GM11168 (cell line): ENCODE measurements around the gene PBX4.

ENCODE experiments used
- in situ Hi-C: fragments of 300-500 bp; cut with MboI; formaldehyde crosslinking; loops from one replicate; pipeline ENCODE4 v1.12.0; 2022; ENCODE audit warnings: low sequenced_read_pairs; ENCODE audit not compliant: unreplicated experiment

Gene PBX4

DNA sequence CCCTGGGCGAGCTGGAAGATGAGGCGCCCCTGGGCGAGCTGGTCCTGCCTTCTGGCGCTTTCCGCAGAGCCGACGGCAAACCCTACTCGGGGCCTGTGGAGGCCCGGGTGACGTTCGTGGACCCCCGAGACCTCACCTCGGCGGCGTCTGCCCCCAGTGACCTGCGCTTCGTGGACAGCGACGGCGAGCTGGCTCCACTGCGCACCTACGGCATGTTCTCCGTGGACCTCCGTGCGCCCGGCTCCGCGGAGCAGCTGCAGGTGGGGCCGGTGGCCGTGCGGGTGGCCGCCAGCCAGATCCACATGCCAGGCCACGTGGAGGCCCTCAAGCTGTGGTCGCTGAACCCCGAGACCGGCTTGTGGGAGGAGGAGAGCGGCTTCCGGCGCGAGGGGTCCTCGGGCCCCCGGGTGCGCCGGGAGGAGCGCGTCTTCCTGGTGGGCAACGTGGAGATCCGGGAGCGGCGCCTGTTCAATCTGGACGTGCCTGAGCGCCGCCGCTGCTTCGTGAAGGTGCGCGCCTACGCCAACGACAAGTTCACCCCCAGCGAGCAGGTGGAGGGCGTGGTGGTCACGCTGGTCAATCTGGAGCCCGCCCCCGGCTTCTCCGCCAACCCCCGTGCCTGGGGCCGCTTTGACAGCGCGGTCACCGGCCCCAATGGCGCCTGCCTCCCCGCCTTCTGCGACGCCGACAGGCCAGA is 74.1 kb downstream of the PBX4 start:
- in situ Hi-C loops, result loop anchor here (25.0 kb wide), 1 partner anchor 243 kb away; no protein-coding TSS in a partner anchor

DNA sequence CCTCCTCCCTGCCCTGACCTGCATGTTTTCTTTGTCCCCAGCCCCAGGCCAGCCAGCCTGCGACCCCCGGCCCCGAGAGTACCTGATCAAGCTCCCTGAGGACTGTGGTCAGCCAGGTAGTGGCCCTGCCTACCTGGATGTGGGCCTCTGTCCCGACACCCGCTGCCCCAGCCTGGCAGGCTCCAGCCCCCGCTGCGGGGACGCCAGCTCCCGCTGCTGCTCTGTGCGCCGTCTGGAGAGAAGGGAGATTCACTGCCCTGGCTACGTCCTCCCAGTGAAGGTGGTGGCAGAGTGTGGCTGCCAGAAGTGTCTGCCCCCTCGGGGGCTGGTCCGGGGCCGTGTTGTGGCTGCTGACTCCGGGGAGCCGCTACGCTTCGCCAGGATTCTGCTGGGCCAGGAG is 74.8 kb downstream of the PBX4 start:
- in situ Hi-C loops, result loop anchor here (25.0 kb wide), 1 partner anchor 244 kb away; no protein-coding TSS in a partner anchor

DNA sequence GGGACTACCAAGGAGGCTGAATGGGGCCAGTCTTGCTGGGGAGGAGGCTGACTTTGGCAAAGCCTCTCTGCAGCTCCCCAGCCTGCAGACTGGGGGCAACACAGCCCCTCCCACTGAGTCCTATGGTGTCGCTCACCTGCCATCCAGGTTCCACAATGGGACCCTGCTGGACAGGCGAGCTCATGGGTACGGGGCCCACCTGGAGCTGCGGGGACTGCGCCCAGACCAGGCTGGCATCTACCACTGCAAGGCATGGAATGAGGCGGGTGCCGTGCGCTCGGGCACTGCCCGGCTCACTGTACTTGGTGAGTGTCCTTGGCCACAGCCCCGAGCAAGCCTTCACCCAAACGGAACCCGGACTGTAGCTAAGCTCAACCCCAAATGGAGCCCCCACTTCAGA is 75.4 kb downstream of the PBX4 start:
- in situ Hi-C loops, result loop anchor here (25.0 kb wide), 1 partner anchor 244 kb away; no protein-coding TSS in a partner anchor

DNA sequence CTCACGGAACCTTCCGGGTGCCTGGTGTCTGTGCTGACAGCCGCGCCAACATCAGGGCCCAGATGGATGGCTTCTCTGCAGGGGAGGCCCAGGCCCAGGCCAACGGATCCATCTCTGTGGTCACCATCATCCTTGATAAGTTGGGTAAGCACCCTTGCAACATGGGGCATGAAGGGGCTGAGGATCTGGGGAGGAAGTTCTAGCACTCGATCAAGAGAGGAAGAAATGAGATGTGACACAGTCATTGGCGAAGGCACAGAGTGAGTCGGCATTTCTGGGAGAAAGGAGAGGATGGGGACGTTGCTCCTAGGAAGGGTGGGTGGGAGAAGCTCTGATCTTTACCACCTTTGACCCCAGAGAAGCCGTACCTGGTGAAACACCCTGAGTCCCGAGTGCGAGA is 76.0 kb downstream of the PBX4 start:
- in situ Hi-C loops, result loop anchor here (25.0 kb wide), 1 partner anchor 245 kb away; no protein-coding TSS in a partner anchor

DNA sequence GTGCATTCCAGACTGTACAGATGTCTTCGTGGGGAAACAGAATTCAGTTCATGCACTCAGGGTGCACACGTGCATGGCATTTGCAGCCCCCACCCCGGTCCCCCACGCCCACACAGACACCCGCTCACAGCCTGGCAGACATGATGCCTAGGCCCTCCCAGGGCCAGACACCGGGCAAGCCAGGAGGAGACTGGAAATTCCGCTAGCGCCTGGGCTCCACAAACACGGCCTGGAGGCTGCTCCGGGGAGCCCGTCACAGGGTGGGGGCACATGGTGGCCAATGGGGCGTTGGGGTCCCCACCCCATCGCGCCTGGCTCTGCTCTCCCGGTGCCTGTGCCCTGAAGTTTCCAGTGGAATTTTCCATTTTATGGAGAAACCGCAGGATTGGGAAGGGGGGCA is 76.9 kb downstream of the PBX4 start:
- in situ Hi-C loops, result loop anchor here (25.0 kb wide), 1 partner anchor 246 kb away; no protein-coding TSS in a partner anchor

DNA sequence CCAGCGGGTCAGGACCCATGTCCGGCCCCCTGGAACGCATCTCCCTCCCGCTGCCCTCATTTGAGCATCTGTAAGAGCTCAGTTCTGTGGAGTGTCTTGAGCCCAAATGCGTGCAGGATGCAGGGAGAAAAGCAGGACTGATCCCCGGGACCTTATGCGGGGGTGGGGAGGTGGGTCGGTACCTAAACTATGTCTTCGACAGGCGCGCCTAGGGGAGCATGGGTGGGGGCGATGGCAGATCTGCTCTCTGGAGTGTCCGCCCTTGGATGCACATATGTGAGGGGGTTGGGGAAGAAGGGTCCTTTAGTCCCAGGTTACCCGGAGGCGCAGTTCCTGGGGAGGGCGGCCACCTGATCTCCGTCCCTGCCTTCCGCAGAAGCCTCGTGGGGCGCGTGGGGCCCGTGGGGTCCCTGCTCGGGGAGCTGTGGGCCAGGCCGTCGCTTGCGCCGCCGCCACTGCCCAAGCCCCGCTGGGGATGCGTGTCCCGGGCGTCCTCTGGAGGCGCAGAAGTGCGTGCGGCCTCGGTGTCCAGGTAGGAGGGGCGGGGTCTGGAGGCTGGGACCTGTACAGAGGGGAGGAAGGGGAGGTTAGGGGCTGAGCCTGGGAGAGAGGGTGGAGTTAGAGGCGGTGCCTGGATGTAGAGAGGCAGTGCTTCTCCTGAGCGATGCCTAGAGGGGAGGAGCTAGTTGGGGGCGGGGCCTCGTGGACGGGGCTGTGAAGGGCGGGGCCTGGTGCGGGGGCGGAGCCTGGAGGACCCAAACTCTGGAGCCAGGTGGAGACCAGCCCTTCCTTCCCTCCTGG is 77.6 kb downstream of the PBX4 start:
- in situ Hi-C loops, result loop anchor here (25.0 kb wide), 1 partner anchor 246 kb away; no protein-coding TSS in a partner anchor

DNA sequence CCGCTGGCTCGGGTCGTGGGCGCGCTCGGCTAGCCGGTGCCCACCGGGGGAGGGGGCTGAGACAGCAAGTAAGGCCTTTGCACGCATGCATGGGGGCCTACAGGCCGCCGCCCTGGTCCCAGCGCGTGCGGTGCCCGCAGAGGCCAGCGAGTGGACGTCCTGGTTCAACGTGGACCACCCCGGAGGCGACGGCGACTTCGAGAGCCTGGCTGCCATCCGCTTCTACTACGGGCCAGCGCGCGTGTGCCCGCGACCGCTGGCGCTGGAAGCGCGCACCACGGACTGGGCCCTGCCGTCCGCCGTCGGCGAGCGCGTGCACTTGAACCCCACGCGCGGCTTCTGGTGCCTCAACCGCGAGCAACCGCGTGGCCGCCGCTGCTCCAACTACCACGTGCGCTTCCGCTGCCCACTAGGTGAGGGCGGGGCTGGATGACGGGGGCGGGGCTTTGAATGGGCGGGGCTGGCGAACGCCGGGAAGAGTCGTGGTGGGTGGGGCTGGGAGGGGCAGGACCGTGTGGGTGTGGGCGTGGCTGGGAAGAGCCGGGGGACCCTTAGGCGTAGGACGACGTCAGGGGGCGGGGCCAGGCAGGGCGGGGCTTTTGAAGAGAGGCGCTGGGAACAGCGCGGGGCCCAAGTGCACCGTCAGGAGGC is 78.3 kb downstream of the PBX4 start:
- in situ Hi-C loops, result loop anchor here (25.0 kb wide), 1 partner anchor 247 kb away; no protein-coding TSS in a partner anchor

DNA sequence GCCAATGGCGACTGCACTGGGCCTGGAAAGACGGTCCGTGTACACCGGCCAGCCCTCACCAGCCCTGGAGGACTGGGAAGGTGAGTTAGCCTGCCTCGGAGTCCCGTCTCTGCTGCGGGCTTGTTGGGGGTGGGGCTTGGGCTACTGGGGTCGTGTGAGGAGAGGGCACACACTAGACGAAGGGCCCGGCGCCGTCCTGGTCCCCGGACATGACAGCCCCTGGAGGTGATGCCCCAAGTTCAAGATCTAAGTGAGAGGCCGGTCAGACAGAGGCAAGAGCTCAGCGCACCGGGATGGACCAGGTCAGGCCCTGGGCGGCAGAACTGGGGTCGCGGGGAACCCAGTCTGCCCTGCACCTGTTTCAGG is 78.8 kb downstream of the PBX4 start:
- in situ Hi-C loops, result loop anchor here (25.0 kb wide), 1 partner anchor 248 kb away; no protein-coding TSS in a partner anchor

DNA sequence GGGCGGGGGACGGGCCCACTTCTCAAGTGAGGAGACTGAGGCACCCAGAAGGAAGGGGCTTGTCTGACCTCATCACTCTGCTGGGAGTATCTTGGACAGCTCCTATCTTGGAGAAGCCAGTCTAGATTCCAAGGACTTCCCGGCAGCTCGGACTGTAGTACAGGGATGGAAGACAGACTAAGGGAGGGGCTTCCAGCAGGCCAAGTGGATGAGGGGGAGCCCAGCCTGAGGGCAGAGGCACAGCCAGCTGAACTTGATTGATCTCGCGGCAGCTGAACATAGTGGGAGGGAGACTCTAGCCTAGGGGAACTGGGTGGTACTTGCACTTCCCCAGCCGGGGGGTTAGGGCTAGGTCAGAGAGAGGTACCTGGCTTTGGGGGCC is 79.7 kb downstream of the PBX4 start:
- in situ Hi-C loops, result loop anchor here (25.0 kb wide), 1 partner anchor 249 kb away; no protein-coding TSS in a partner anchor

DNA sequence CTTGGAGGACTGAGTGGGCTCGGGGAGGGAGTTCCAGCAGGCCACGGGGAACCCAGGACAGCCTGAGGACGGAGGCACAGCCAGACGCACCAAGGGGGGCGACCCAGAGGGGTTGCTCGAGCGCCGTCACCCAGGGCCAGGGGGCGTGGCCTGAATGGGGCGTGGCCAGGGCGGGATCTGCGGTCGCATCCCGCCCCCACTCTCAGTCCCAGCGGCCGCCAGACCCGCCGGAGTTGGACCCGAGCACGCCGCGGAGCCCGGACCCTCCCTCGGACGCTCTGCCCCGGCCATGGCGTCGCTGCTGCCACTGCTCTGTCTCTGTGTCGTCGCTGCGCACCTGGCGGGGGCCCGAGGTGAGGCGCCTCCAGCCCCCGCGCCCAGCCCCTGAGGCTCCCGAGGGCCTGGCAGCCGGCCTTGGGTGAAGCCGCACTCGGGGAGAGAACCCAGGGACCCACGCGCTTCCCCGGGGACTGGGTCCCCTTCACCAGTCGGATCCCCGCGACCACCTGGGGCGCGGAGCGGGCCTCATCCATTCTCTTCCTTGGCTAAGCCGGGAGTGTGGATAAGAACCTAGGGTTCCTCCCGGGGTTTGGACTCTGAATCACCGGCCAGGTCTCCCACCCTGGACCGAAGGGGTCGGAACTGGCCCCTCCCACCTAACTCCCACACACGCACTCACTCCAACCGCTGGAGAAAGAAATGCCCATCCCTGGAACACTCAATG is 80.3 kb downstream of the PBX4 start, which contains the start of gene CILP2:
Gene CILP2, plus strand, starts transcription at position 205 of the 724 bp plus-strand sequence. Its CDS starts 85 bp downstream, at position 290.
- in situ Hi-C loops, result loop anchor here (25.0 kb wide), 1 partner anchor 249 kb away; no protein-coding TSS in a partner anchor

DNA sequence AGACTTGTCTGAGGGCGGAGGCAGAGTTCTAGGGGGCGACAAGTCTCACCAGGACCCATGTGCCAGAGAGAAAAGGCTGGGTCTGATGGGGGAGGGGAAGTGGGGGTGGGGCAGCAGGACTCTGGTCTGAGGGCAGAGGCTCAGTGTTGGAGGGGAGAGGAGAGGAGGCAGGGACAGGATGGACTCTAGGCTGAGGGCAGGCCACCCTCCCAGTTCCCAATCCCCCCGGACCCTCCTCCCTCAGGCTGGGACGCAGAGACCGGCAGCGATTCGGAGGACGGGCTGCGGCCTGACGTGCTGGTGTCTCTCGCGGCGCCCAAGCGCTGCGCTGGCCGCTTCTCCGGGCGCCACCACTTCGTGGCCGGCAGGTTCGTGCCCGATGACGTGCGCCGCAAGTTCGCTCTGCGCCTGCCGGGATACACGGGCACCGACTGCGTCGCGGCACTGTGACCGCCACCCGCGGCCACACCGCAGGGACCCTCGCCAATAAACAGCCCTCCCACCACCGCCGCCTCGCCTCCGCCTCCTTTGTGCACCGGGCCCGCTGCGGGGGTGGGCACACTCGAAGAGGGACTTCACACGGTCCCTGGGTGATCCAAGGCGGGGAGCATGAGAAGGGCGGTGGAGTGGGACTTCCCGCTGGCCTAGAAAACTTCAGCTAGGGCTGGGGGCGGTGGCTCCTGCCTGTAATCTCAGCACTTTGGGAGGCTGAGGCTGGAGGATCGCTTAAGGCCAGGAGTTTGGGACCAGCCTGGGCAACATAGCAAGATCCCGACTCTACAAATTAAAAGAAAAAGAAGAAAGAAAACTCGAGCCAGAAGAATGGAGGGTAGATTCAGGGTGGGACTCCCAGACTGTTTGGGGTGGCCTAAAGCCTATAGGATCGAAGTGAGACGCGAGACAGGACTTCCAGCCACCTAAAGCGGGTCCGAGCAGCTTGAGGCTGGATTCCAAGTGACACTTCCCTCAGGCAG is 81.1 kb downstream of the PBX4 start:
- in situ Hi-C loops, result loop anchor here (25.0 kb wide), 1 partner anchor 250 kb away; no protein-coding TSS in a partner anchor

DNA sequence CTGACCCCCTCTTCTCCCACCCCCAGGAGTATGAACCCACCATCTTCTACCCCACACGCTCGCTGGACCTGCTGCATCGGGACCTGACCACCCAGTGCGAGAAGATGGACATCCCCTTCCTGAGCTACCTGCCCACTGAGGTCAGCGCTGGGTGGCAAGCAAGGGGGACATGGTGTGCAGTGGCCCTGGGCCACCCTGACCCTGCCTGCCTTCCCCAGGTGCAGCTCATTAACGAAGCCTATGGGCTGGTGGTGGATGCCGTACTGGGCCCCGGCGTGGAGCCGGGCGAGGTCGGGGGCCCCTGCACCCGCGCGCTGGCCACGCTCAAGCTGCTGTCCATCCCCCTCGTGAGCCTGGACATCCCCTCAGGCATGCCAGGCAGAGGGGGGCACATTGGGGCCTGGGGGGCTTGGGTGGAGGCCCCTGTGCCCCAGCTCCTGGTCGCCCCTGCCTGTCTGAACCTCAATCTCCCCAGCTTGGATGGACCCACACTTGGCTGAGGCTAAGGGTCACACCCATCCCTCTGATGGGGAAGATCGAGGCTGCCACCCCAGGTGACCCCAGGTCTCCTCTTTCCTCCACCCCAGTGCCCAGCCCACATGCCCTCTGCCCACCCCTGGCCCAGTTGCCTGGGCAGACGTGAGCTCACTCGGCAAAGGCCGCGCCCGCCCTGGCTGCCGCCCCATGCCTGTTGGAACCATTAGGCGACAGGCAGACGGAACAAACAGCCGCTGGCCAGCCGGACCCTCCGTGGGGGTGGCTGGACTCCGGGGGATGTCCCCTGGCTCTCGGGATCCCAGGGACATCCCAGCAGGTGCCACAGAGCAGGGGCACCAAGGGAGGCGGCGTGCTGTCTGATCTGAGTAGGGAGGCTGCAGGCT is 82.9 kb downstream of the PBX4 start:
- in situ Hi-C loops, result loop anchor here (25.0 kb wide), 1 partner anchor 252 kb away; no protein-coding TSS in a partner anchor

DNA sequence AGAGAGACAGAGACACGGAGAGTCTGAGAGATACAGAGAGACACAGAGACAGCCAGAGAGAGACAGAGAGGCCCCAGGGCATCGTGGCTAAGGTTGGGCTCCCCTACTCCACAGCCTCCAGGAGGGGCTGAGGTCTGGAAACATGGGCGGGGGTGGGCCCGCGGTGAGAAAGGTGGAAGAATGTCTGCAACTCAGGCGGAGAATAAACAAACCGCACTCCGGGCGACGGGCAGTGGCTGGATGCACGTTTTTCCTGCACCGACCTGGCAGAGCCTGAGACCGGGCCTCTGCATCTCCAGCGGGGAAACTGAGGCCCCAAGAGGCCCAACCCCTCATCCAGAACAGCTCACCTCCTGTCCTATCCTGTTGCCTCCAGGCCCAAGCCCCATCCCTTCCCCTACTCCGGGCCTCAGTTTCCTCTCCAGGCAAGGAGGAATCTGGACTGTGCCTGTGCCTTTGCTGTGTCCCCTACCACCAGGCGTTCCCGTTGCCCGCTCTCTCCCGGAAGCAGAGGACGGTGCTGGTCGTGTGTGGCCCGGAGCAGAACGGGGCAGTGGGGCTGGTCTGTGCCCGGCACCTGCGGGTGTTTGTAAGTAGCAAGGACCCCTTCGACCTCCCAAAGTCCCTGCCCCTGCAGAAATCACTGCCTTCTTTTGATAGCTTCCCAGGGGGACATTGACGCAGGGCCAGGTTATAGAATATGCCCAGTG is 83.8 kb downstream of the PBX4 start:
- in situ Hi-C loops, result loop anchor here (25.0 kb wide), 1 partner anchor 253 kb away; no protein-coding TSS in a partner anchor

DNA sequence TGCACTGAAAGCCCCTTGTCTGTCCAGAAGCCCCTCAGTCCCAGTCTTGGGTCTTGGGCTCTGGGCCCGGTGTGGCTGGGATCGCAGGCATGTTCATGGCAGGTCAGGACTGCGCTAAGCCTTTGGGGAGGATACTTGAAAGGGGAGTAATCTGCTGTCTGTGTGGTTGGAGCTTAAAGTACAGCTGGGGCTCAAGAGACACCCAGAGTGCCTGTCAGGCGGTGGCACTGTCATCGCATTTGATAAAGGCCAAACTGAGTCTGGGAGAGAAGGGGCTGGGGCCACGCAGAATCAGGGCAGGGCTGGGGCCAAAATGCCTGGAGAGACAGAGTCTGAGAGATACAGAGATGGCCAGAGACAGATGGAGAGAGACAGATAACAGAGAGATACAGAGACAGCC is 84.6 kb downstream of the PBX4 start:
- in situ Hi-C loops, result loop anchor here (25.0 kb wide), 1 partner anchor 253 kb away; no protein-coding TSS in a partner anchor

DNA sequence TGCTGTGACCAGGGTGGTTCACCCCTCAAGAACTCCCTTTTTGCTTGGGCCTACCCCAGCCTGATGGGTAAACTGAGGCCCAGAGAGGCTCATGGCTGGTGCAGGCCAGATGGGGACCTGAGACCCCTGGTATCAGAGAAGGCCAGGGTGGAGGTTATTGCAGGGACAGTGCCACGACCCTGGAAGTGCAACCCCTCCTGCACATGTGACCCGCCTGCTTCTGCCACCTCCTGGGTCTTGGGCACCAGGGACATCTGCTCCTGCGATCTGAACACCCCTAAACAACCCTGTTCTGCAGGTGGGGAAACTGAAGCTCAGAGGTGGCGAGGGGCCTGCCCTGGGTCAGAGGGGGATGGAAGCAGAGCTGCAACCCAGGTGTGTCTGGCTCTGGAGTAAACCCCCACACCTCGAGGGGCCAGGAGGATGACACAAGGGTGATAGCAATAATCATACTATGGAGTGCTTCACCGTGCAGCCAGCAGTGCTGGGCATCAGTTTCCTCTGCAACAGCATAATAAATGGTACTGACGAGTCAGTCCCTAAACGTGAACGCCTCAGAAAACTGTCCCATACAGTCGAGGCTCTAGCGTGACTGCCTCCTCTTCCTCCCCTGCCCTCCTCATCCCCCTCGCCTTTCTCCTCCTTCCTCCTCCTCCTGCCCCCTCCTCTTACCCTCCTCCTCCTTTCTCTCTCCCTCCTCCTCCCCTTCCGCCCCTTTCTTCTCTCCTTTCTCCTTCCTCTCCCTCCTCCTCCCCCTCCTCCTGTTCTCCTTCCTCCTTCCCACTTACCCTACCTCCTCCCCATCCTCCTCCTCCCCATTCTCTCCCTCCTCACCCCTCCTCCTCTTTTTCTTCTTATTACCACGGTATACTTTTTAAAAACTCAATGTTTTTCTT is 85.4 kb downstream of the PBX4 start:
- in situ Hi-C loops, result loop anchor here (25.0 kb wide), 1 partner anchor 254 kb away; no protein-coding TSS in a partner anchor
